WERI-Rb-1 (cell line): ENCODE results near the gene MYL11.

Source experiments
- DNase-seq: peaks from one replicate; pipeline ENCODE4 v3.0.0-alpha.2; 2020
- H3K27ac ChIP-seq: fragments of 250-450 bp; sonication (Bioruptor Pico); 2 replicates; pipeline ENCODE4 v1.5.1; 2020; ENCODE audit warnings: mild to moderate bottlenecking, moderate library complexity
- H3K27me3 ChIP-seq: fragments of 250-450 bp; sonication (Bioruptor Pico); 2 replicates; pipeline ENCODE4 v1.5.1; 2021; ENCODE audit warnings: mild to moderate bottlenecking, low read depth, moderate library complexity; ENCODE audit not compliant: insufficient read depth, severe bottlenecking
- H3K36me3 ChIP-seq: fragments of 250-450 bp; sonication (Bioruptor Pico); 2 replicates; pipeline ENCODE4 v1.5.1; 2020; ENCODE audit warnings: mild to moderate bottlenecking, moderate library complexity
- H3K4me3 ChIP-seq: 2 replicates; pipeline ENCODE4 v1.5.1; 2011; ENCODE audit warnings: low read depth, mild to moderate bottlenecking, control low read depth, low read length
- H3K9me3 ChIP-seq: fragments of 250-450 bp; sonication (Bioruptor Pico); 2 replicates; pipeline ENCODE4 v1.5.1; 2021; ENCODE audit warnings: mild to moderate bottlenecking, moderate library complexity; ENCODE audit not compliant: severe bottlenecking
- CTCF ChIP-seq: IDR thresholded peaks from 2 replicates; pipeline ENCODE4 v1.5.1; 2011; ENCODE audit warnings: low read depth, mild to moderate bottlenecking, control low read depth, inconsistent platforms, low read length

MYL11 gene

GRCh38 chr16:30365200-30365599, 9.4 kb upstream of the MYL11 start:
- no peaks in the 10 kb centered on the region for H3K9me3 ChIP-seq
- H3K4me3 ChIP-seq, result no peak overlapping the region
- no peak overlapping the region for H3K27ac ChIP-seq
- no peak for TF ChIP-seq CTCF
- H3K27me3 ChIP-seq, result no peaks in the 10 kb centered on the region
- DNase-seq, result no peak
- peaks cover 72% of the 10 kb centered on the region for H3K36me3 ChIP-seq

- H3K27me3 ChIP-seq, result no peaks in the 10 kb centered on the region
- H3K27ac ChIP-seq, result no peak overlapping the region
- no peak for DNase-seq
- H3K4me3 ChIP-seq, result no peak overlapping the region
- no peaks in the 10 kb centered on the region for H3K9me3 ChIP-seq
- no peak for TF ChIP-seq CTCF
- peaks cover 62% of the 10 kb centered on the region for H3K36me3 ChIP-seq
Measured at GRCh38 chr16:30366511-30366910, 8.1 kb upstream of the MYL11 start.

GRCh38 chr16:30367349-30368009, 7.1 kb upstream of the MYL11 start:
- Histone ChIP-seq H3K36me3 (peaks cover 55% of the 10 kb centered on the region), H3K27me3 (no peaks in the 10 kb centered on the region), H3K9me3 (no peaks in the 10 kb centered on the region), H3K4me3 (no peak overlapping the region), H3K27ac (no peak overlapping the region)
- TF ChIP-seq CTCF, result no peak
- no peak for DNase-seq

- no peak for DNase-seq
- H3K27me3 ChIP-seq, result no peaks in the 10 kb centered on the region
- no peak overlapping the region for H3K27ac ChIP-seq
- peak overlapping the region; percentile 73 for H3K4me3 ChIP-seq
- no peaks in the 10 kb centered on the region for H3K9me3 ChIP-seq
- peaks cover 47% of the 10 kb centered on the region for H3K36me3 ChIP-seq
- no peak for TF ChIP-seq CTCF
Measured at GRCh38 chr16:30368122-30368791, 6.3 kb upstream of the MYL11 start.

- H3K27ac ChIP-seq, result no peak overlapping the region
- H3K27me3 ChIP-seq, result no peaks in the 10 kb centered on the region
- peak overlapping the region; percentile 73 for H3K4me3 ChIP-seq
- peaks cover 42% of the 10 kb centered on the region for H3K36me3 ChIP-seq
- DNase-seq, result no peak
- no peak for TF ChIP-seq CTCF
- H3K9me3 ChIP-seq, result no peaks in the 10 kb centered on the region
Measured at GRCh38 chr16:30368792-30369090, 5.9 kb upstream of the MYL11 start.
